Activated CD4-positive, alpha-beta T cell treated with anti-CD3 and anti-CD28 coated beads, Interleukin-2, amount 50 U/mL, for 4 hours (primary cell): ENCODE data around the gene MDM4.
"Not testable (repeated sequence)": the region's sequence is repeated elsewhere in the genome, so short reads cannot be mapped to it uniquely, and the experiment has no call there.

Source experiments
- DNase-seq, 2 experiments: peaks; one replicate each; pipeline ENCODE4 v3.0.0-alpha.2; 2020

Gene MDM4

DNA sequence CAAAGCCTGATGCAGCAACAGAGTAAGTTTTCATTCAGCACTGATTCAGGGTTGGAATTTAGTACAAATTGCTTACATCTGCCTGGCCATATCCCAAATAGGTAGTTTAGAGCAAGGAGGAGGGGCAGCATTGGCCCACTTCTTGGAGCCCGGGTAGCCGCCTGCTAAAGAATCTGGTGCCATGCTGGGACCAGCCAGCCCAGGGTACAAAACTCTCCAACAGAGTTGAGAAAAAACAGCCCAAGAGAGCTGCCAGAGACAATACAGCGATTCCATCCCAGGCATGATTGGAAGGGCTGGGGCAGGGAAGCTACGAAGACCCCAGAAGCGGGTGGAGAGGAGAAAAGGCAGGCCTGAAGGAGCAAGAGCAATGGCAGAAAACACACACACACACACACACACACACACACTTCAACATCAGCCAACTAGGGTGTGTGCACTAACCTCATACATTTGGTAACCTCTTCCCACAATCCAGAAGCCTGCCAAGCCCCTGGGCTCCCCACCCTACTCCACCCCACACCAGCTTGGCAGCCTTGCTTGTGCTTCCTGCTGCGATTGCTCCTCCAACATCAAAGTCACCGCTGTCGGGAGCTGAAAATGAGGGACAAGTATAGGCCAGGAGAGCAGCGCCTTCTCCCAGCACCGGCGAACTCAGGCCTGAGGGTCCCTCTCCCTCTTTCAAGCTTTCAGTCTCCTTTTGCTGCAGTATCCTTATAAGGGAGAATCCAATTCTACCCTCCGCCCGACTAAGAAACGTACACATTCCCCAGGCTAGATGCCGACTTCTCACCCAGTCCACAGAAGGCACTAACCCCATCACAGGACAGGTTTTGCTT is 22.8 kb upstream of the MDM4 start:
- no peak for DNase-seq

GRCh38 chr1:204493984-204494280 is 22.3 kb upstream of the MDM4 start:
- peak in 1 of 2 experiments; percentile 15 for DNase-seq

GRCh38 chr1:204494281-204495077 is 21.7 kb upstream of the MDM4 start, which contains the start of gene PIK3C2B:
PIK3C2B (minus strand) TSS chr1:204494805; CDS start chr1:204469802, 25,003 bp downstream.
- DNase-seq = peak; percentile 62 to 64

DNA sequence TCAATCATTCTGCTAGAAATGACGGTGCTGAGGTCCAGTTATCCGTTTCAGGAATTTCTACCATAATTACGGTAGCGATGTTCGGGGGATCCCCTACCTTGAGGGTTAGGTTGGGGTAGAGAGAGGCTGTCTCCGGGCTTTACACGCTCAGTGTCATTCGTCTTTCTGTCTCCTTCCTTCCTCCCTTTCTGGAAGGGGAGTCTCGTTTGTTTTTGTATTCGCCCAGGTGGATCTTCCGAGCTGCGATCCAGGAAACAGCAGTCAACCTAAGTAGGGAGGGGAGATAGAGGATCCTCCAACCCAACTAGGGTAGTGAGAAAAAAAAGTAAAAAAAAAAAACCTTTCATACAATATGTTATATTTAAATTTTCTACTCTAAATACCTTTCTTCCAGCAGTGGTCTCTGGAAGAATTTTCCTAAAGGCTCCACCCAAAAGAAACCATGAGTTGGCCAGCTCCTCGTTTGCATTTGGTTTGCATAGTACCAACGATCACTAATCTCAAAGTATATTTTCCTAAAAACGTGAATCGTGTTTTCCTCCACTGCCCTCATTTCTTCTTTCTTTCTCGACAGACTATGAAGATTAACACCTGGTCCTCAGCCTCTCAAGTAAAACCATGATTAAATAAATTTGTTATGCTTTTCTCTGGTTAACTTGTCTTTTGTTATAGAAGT is 21.0 kb upstream of the MDM4 start:
- DNase-seq = no peak

DNA sequence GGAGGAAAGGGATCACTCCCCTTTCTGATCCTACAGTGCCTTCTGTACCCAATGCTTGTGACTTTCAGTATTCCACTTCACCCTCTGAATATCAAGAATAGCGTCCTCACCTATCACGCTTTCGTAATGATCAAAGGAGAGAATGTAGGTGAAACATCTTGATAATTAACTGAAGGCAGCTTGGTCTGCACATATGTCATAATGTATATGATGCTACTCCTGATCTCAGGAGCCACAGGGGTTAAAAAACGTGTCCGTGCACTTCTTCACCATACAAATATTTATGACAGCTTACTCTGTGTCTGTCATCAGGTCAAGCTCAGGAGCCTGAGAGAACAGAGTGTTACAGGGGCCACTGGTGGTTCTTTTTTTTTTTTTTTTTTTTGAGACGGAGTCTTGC is 20.4 kb upstream of the MDM4 start:
- DNase-seq = no peak

DNA sequence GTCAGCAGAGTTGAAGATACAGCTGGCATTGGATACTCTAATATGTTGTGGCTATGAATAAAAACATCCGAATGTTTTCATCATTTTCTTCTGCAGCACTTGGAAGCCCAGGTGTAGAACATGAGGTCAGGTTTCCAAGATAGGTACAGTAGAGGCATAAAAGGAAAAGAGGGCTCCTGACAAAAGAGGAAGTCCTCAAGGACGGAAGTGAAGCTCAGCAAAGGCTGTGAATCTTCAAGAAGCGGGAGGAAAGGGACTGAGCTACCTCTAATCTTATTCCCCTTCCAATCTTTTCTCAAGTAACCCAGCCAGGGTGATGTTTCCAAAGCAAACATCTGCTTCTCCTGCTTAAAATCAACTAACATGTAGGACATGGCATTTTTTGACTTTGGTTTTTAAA is 17.2 kb upstream of the MDM4 start:
- no peak for DNase-seq

DNA sequence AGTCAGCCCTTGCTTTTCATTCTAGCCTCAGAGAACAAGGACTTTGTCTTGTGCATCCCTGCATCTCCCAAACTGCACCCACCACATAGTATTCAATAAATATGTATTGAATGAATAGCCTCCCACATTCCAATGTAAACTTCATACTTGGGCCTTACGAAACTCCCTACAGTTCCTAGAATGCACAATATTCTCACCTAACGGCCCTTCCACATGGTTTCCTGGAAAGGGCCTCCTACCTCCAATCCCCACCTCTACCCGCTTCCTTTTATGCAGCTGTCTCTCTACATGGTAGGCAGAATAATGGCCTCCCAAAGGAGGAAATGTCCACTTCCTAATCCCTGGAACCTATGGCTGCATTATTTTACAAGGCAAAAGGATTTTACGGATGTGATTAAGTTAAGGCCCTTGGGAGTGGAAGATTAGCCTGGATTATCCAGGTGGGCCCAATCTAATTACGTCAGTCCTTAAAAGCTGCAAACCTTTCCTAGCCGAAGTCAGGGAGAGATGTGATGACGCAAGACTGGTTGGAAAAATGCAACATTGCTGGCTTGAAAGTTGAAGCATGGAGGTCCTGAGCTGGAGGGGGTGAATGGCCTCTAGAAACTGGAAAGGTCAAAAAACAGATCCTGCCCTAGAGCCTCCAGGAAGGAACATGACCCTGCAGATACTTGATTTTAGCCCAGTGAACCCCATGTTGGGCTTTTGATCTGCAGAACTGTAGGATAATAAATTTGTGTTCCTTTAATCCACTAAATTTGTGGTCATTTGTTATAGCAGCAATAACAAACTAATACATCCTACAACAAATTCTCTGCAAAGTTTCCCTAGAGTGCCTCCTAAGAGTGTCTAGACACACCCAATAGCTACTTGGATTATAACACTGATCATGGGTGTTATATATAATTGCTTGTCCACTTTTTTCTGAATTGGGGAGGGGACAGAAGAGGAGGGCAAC is 16.4 kb upstream of the MDM4 start:
- DNase-seq = no peak

- no peak for DNase-seq
Observed at GRCh38 chr1:204502241-204502640, 14.0 kb upstream of the MDM4 start.

DNA sequence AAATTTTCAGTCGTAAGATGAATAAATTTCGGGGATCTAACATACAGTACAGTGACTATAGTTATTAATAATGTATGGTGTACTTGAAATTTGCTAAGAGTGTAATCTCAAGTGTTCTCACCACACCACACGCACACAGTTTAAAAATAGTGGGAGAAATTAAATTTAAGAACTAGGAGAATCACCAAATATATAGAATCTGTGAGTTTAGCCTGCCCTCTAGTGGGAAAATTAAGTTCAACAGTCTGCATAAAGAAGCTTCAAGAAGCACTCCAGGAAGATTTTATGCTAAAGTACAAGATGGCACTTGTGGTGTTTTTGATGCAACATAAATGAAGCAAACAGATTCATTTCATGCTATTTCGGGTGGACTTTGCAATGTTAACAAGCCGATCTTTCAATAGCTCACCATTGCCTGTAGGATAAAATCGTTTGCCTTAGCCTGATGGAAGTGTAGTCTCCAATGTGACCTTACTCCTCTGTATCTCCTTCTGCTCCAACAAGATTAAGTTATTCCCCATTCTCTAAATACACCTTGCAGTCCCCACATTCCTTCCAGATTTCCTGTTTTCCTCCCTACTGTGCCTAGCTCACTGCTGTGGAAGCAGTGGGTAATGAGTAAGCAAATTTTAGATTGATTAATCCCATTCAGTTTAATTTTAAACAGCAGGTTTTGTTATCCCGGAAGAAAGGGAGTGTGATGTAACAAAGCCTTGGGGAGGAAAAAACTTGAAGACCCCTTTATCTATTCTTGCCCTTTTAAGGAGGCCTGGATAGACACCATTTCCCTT is 12.9 kb upstream of the MDM4 start:
- DNase-seq = no peak

- DNase-seq = no peak
Observed at GRCh38 chr1:204503913-204504519, 12.2 kb upstream of the MDM4 start.

DNA sequence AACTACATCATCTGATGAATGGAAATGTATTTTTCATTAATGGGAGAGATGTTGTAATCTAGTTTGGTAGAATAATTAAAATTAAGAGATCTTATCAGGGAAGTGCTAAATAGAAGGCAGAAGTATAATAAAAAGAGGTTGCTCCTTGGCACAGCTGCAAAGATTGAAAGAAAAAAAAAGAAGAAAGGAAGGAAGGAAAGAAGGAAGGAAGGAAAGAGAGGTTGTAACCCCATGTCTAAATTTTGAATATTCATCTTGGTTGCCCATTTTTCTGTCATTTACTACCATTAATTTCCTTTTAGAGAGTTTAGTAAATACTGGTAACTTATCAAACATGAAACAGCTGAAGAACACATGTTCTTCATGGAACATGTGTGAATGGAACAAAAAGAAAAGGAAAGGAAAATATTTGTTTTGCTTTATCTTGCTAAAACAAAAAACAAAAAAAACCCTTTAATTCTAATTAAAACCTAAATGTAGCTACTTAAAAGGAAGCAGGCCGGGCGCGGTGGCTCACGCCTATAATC is 10.5 kb upstream of the MDM4 start:
- no peak for DNase-seq

- peak; percentile 68 to 71 for DNase-seq
Observed at GRCh38 chr1:204506201-204506968, 9.8 kb upstream of the MDM4 start.

- DNase-seq = peak; percentile 83 to 88
Observed at GRCh38 chr1:204506969-204507316, 9.3 kb upstream of the MDM4 start.

DNA sequence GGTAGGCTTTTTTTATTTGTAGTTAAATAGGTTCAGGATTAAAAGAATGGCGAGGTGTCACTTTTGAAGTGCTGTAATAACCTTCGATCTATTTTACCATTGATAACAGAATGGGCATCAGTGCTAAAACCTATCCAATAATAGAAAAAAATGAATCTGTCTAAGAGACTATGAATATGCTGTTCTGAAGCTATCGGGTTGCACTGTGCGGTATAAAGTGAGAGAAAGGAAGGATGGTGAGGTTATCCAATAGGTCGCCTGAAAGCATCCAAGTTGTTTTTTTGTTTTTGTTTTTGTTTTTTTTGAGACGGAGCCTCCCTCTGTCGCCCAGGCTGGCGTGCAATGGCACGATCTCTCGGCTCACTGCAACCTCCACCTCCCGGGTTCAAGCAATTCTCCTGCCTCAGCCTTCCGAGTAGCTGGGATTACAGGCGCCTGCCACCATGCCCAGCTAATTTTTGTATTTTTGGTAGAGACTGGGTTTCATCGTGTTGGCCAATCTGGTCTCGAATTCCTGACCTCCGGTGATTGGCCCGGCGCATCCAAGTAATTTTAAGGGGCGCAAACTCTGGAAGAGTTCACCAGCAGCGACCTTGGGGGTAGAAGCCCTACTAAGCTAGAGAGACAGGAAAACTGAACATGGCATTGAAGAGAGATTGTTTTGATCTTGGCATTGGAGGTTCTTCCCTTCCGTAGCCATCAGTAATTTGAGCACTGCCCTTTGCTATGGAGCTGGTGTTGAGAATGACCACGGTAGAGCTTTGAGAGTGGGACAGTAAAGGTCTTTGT is 8.7 kb upstream of the MDM4 start:
- no peak for DNase-seq

- no peak for DNase-seq
Observed at GRCh38 chr1:204509186-204509635, 7.0 kb upstream of the MDM4 start.

- no peak for DNase-seq
Observed at GRCh38 chr1:204511366-204511765, 4.8 kb upstream of the MDM4 start.

GRCh38 chr1:204513117-204513716 is 3.0 kb upstream of the MDM4 start:
- DNase-seq = peak; percentile 40 to 41

DNA sequence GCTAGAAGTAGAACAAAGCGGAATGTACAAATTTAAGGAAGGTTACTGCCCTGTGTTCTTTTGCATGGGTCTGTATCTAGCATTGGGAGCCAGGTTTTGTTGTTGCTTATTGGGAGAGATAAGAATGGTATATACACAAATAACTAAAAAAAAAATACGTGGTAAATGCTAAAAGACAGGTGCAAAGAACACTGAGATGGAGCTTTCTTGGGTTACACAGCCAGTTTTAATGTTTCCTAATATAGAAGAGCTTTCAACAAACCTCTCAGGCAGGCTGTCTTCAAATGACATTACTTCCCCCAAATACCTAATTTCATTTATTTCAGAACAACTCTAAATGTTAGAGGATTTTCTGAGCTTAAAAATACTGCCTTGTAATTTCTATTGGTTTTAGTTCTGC is 1.4 kb upstream of the MDM4 start:
- DNase-seq = no peak

DNA sequence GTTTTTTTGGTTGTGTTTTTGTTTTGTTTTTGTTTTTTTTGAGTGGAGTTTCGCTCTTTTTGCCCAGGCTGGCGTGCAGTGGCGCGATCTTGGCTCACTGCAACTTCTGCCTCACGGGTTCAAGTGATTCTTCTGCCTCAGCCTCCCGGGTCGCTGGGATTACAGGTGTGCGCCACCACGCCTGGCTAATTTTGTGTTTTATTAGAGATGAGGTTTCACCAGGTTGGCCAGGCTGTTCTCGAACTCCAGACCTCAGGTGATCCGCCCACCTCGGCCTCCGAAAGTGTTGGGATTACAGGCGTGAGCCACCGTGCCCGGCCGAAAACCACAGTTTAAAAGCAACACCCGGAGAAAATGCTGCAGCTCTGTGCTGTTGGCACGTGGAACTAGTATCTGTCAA is 1.2 kb downstream of the MDM4 start:
- not testable (repeated sequence) for DNase-seq
